Stomach (tissue), 9 donors: ENCODE data around the gene JAML. TPM values are rescaled to one million over a fixed set of nuclear protein-coding genes. Genes with fewer than 3 reads are reported as not detected.

Experiments
- DNase-seq, 2 donors: peaks; one replicate each; pipeline versions ENCODE4 v3.0.0 to v3.0.0-alpha.2; 2013 to 2019
- H3K27ac ChIP-seq, 5 donors: fragments of 200-600 bp in 4 of 5; sonication (generic) in 4 of 5; one replicate each; pipeline ENCODE4 v1.5.1; 2013 to 2019; ENCODE audit warnings: mild to moderate bottlenecking in 1 of 5, moderate library complexity in 1 of 5
- H3K27me3 ChIP-seq, 3 donors: fragments of 200-600 bp; sonication (generic); one replicate each; pipeline ENCODE4 v1.5.1; 2017 to 2019; ENCODE audit warnings: mixed run types in 1 of 3
- H3K36me3 ChIP-seq, 4 donors: fragments of 200-600 bp; sonication (generic); 1 replicate in 3 of 4; 2 replicates in 1 of 4; pipeline ENCODE4 v1.5.1; 2016 to 2019
- H3K4me1 ChIP-seq, 4 donors: fragments of 200-600 bp; sonication (generic); one replicate each; pipeline ENCODE4 v1.5.1; 2016 to 2019
- H3K4me3 ChIP-seq, 4 donors: fragments of 200-600 bp; sonication (generic) in 3 of 4; one replicate each; pipeline ENCODE4 v1.5.1; 2016 to 2019; ENCODE audit warnings: mild to moderate bottlenecking in 1 of 4
- H3K9me3 ChIP-seq, 4 donors: fragments of 200-600 bp; sonication (generic); one replicate each; pipeline ENCODE4 v1.5.1; 2016 to 2019
- EP300 ChIP-seq: sonication (generic); formaldehyde crosslinking; IDR thresholded peaks from one replicate; pipeline ENCODE4 v1.6.1; 2017; ENCODE audit warnings: antibody characterized with exemption
- POLR2A ChIP-seq, 4 donors: fragments of 450-650 bp; IDR thresholded peaks; one replicate each; pipeline ENCODE4 v1.6.1; 2016; ENCODE audit warnings: antibody characterized with exemption in 4 of 4, control low read depth in 2 of 4, mild to moderate bottlenecking in 1 of 4, moderate library complexity in 1 of 4
- POLR2AphosphoS5 ChIP-seq, 3 donors: sonication (generic); formaldehyde crosslinking; IDR thresholded peaks; one replicate each; pipeline ENCODE4 v1.6.1; 2016; ENCODE audit warnings: antibody characterized with exemption in 3 of 3
- WGBS, 5 donors: extraction: QIAGEN DNeasy Blood & Tissue Kit in 3 of 5; methylation state at CpG; one replicate each; pipeline versions ENCODE4 v1.1.5 to v1.1.7; 2013 to 2018; 5-methylcytosine and 5-hydroxymethylcytosine counted together
- intact Hi-C: fragments of 100-400 bp; cut with DNase I; formaldehyde crosslinking; loops from one replicate; pipeline ENCODE4 v1.15.1; 2023; ENCODE audit warnings: low total_unique reads
- polyA plus RNA-seq, 3 donors: library from polyadenylated mRNA; stranded (reverse); fragments of 200-250 nt; gene quantifications; one replicate each; pipeline ENCODE4 v1.2.3, GENCODE V29; 2013
- total RNA-seq, 5 donors: library from RNA; depleted of rRNA; stranded (reverse); fragments of >200 nt; gene quantifications; one replicate each; pipeline versions ENCODE4 v1.1.0 to v1.2.3, GENCODE V29; 2014 to 2016
- TF ChIP-seq, protein P1 (sequence below), 7 experiments: fragments of 450-650 bp in 4 of 7; fragments of 200-600 bp in 3 of 7; sonication (generic) in 3 of 7; IDR thresholded peaks; one replicate each; pipeline ENCODE4 v1.5.1; 2016 to 2019; ENCODE audit warnings: antibody characterized with exemption in 7 of 7, control low read depth in 2 of 7, mild to moderate bottlenecking in 1 of 7
- donor health status: healthy with polysubstance abuse.
- donor health status: Bipolar disorder and iron deficiency.
- donor health status: healthy.

Gene JAML
- total and polyA plus RNA-seq, 8 donors = 3.7 to 35.0 (median 12.8) TPM

- no peak overlapping the region for H3K27ac ChIP-seq
- peaks cover 0 to 52% (median 21%) of the 10 kb centered on the region in 4 donors for H3K36me3 ChIP-seq
- H3K4me3 ChIP-seq = no peak overlapping the region
- peaks cover 0 to 3% (median 0%) of the 10 kb centered on the region in 3 donors for H3K27me3 ChIP-seq
- no peak for TF ChIP-seq POLR2A (IDR thresholded peaks at IDR 0.05)
- TF ChIP-seq EP300 = no peak
- TF ChIP-seq, protein P1, sequence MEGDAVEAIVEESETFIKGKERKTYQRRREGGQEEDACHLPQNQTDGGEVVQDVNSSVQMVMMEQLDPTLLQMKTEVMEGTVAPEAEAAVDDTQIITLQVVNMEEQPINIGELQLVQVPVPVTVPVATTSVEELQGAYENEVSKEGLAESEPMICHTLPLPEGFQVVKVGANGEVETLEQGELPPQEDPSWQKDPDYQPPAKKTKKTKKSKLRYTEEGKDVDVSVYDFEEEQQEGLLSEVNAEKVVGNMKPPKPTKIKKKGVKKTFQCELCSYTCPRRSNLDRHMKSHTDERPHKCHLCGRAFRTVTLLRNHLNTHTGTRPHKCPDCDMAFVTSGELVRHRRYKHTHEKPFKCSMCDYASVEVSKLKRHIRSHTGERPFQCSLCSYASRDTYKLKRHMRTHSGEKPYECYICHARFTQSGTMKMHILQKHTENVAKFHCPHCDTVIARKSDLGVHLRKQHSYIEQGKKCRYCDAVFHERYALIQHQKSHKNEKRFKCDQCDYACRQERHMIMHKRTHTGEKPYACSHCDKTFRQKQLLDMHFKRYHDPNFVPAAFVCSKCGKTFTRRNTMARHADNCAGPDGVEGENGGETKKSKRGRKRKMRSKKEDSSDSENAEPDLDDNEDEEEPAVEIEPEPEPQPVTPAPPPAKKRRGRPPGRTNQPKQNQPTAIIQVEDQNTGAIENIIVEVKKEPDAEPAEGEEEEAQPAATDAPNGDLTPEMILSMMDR (IDR thresholded peaks at IDR 0.05) = no peak
- no peak for TF ChIP-seq POLR2AphosphoS5 (IDR thresholded peaks at IDR 0.05)
- DNase-seq = no peak
- H3K9me3 ChIP-seq = no peaks in the 10 kb centered on the region
- H3K4me1 ChIP-seq = peaks cover 0 to 36% (median 0%) of the 10 kb centered on the region in 4 donors
- 69 to 95% (median 88%) methylated on average over 1 of the region's 1 CpG for WGBS, 5 donors
- intact Hi-C loops = no loop called here
These were observed 9.0 kb upstream of the JAML start for GRCh38 chr11:118233850-118234249.

- intact Hi-C loops = no loop called here
- H3K36me3 ChIP-seq = peaks cover 0 to 52% (median 21%) of the 10 kb centered on the region in 4 donors
- TF ChIP-seq, protein P1 (IDR thresholded peaks at IDR 0.05) = no peak
- no peak for TF ChIP-seq EP300
- no peak for TF ChIP-seq POLR2A (IDR thresholded peaks at IDR 0.05)
- TF ChIP-seq POLR2AphosphoS5 (IDR thresholded peaks at IDR 0.05) = no peak
- DNase-seq = no peak
- H3K9me3 ChIP-seq = no peaks in the 10 kb centered on the region
- H3K27ac ChIP-seq = no peak overlapping the region
- peaks cover 0 to 34% (median 0%) of the 10 kb centered on the region in 4 donors for H3K4me1 ChIP-seq
- WGBS, 5 donors = 84 to 99% (median 96%) methylated on average over 5 of the region's 5 CpGs
- peaks cover 0 to 3% (median 0%) of the 10 kb centered on the region in 3 donors for H3K27me3 ChIP-seq
- no peak overlapping the region for H3K4me3 ChIP-seq
These were observed 8.6 kb upstream of the JAML start for GRCh38 chr11:118233377-118233776.

DNA sequence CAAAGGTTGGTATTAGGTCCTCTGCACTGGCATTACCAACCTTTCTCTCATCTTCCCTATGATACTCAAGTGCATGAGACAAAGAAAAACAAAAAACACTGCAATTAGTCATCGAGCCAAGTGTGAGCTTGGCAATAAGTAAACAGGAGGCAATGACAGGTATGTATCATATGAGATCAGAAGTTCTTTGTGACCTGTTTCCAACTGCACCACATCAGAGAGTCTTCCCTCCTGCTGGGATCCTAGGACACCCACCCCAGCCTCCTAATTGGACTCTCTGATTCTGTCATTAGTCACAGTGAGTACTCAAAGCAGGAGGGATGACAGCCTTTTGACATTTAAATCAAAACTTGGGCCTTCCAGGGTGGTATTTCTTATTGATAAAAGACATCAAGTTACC lies 7.8 kb upstream of the JAML start:
- DNase-seq = no peak
- Histone ChIP-seq H3K4me1 (peaks cover 0 to 29% (median 0%) of the 10 kb centered on the region in 4 donors), H3K27me3 (peaks cover 0 to 3% (median 0%) of the 10 kb centered on the region in 3 donors), H3K4me3 (no peak overlapping the region), H3K27ac (no peak overlapping the region), H3K36me3 (peaks cover 0 to 52% (median 21%) of the 10 kb centered on the region in 4 donors), H3K9me3 (no peaks in the 10 kb centered on the region)
- WGBS, 5 donors = 76 to 90% (median 80%) methylated on average over 1 of the region's 1 CpG
- TF ChIP-seq POLR2A (IDR thresholded peaks at IDR 0.05) = no peak
- TF ChIP-seq, protein P1 (IDR thresholded peaks at IDR 0.05) = no peak
- TF ChIP-seq POLR2AphosphoS5 (IDR thresholded peaks at IDR 0.05) = no peak
- TF ChIP-seq EP300 = no peak
- intact Hi-C loops = no loop called here

DNA sequence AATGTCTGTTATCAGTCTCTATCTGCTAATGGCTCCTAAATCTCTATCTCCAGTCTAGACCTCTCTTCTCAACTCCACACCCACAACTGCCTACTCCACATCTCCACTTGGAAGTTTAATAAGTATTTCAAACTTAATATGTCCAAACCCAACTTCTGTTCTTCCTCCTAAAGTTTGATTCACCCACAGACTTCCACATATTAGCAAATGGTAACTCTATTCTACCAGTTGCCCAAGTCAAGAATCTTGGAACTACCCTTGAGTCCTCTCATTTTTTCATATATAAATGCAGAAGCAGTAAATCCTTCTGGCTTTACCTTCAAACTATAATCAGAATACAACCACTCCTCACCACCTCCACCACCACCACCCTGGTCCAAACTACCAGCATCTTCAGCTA lies 6.7 kb upstream of the JAML start:
- Histone ChIP-seq H3K36me3 (peaks cover 0 to 60% (median 25%) of the 10 kb centered on the region in 4 donors), H3K27me3 (peaks cover 0 to 3% (median 0%) of the 10 kb centered on the region in 3 donors), H3K4me3 (no peak overlapping the region), H3K27ac (no peak overlapping the region), H3K9me3 (no peaks in the 10 kb centered on the region), H3K4me1 (peaks cover 0 to 29% (median 0%) of the 10 kb centered on the region in 4 donors)
- intact Hi-C loops = no loop called here
- DNase-seq = no peak
- TF ChIP-seq, protein P1 (IDR thresholded peaks at IDR 0.05) = no peak
- TF ChIP-seq POLR2AphosphoS5 (IDR thresholded peaks at IDR 0.05) = no peak
- TF ChIP-seq POLR2A (IDR thresholded peaks at IDR 0.05) = no peak
- no peak for TF ChIP-seq EP300
